Activated T-cell treated with anti-CD3 and anti-CD28 coated beads, Interleukin-2, amount 50 U/mL, for 72 hours (primary cell): ENCODE data around the gene LRRTM1. TPM values are rescaled to one million over a fixed set of nuclear protein-coding genes. Genes with fewer than 3 reads are reported as not detected.

Experiments used
- ATAC-seq, 2 donors: fragments of 150-1000 bp; cut with Tn5 transposase; replicated peaks in 1 of 2; 2 replicates each; pipeline ENCODE4 v1.10.0; 2021; ENCODE audit warnings: moderate library complexity in 2 of 2, mild to moderate bottlenecking in 1 of 2
- DNase-seq, 2 donors: peaks; one replicate each; pipeline ENCODE4 v3.0.0; 2021 to 2022; ENCODE audit warnings: mixed read lengths in 1 of 2
- H3K27ac Mint-ChIP-seq: one replicate; pipeline ENCODE4 v1.8.0; 2022; ENCODE audit warnings: mild to moderate bottlenecking, moderate library complexity, mixed read lengths
- H3K27me3 Mint-ChIP-seq: one replicate; pipeline ENCODE4 v1.8.0; 2022; ENCODE audit warnings: low read depth, mixed read lengths
- H3K36me3 Mint-ChIP-seq, 2 donors: one replicate each; pipeline ENCODE4 v1.8.0; 2022; ENCODE audit warnings: mixed read lengths in 2 of 2, mild to moderate bottlenecking in 1 of 2; ENCODE audit not compliant: insufficient read depth in 2 of 2
- H3K4me1 Mint-ChIP-seq: one replicate; pipeline ENCODE4 v1.8.0; 2022; ENCODE audit warnings: low read depth, mixed read lengths
- H3K4me3 Mint-ChIP-seq, 2 donors: one replicate each; pipeline ENCODE4 v1.8.0; 2022; ENCODE audit warnings: mild to moderate bottlenecking in 2 of 2, mixed read lengths in 2 of 2, moderate library complexity in 2 of 2
- H3K9me3 Mint-ChIP-seq, 2 donors: one replicate each; pipeline ENCODE4 v1.8.0; 2022; ENCODE audit warnings: mixed read lengths in 2 of 2
- total RNA-seq, 2 donors: library from RNA; stranded (reverse); gene quantifications; one replicate each; pipeline ENCODE4 v1.2.3, GENCODE V29; 2022

The LRRTM1 gene
- total RNA-seq: not detected

GRCh38 chr2:80303909-80304837 is at the start of gene LRRTM1:
LRRTM1 (minus strand) TSS chr2:80304752; CDS start chr2:80303819, 933 bp downstream.
- peaks cover 3 to 4% of the 10 kb centered on the region in 2 donors for H3K36me3 Mint-ChIP-seq
- H3K4me1 Mint-ChIP-seq: no peaks in the 10 kb centered on the region
- H3K9me3 Mint-ChIP-seq: peaks cover 1 to 4% of the 10 kb centered on the region in 2 donors
- peaks cover 44% of the 10 kb centered on the region for H3K27me3 Mint-ChIP-seq
- no peak for ATAC-seq
- no peak within 1 kb of the TSS for H3K4me3 Mint-ChIP-seq
- DNase-seq: no peak
- H3K27ac Mint-ChIP-seq: no peak within 1 kb of the TSS

- no peak for DNase-seq
- Mint-ChIP-seq H3K27me3 (no peaks in the 10 kb centered on the region), H3K4me3 (no peak overlapping the region), H3K36me3 (peaks cover 0 to 2% of the 10 kb centered on the region in 2 donors), H3K27ac (no peak overlapping the region), H3K4me1 (no peaks in the 10 kb centered on the region), H3K9me3 (peaks cover 2 to 5% of the 10 kb centered on the region in 2 donors)
- ATAC-seq: no peak
These were observed 46.7 kb upstream of the LRRTM1 start for GRCh38 chr2:80351231-80351630.

- H3K4me1 Mint-ChIP-seq: no peaks in the 10 kb centered on the region
- no peak for DNase-seq
- H3K27ac Mint-ChIP-seq: no peak overlapping the region
- H3K27me3 Mint-ChIP-seq: no peaks in the 10 kb centered on the region
- H3K36me3 Mint-ChIP-seq: peaks cover 0 to 2% of the 10 kb centered on the region in 2 donors
- H3K4me3 Mint-ChIP-seq: no peak overlapping the region
- H3K9me3 Mint-ChIP-seq: peaks cover 8 to 12% of the 10 kb centered on the region in 2 donors
- no peak for ATAC-seq
These were observed 44.4 kb upstream of the LRRTM1 start for GRCh38 chr2:80348953-80349352.

- Mint-ChIP-seq H3K9me3 (peaks cover 7 to 12% of the 10 kb centered on the region in 2 donors), H3K27me3 (no peaks in the 10 kb centered on the region), H3K27ac (no peak overlapping the region), H3K4me3 (no peak overlapping the region), H3K36me3 (peaks cover 0 to 2% of the 10 kb centered on the region in 2 donors), H3K4me1 (no peaks in the 10 kb centered on the region)
- DNase-seq (no peak), ATAC-seq (no peak)
These were observed 43.5 kb upstream of the LRRTM1 start for GRCh38 chr2:80348078-80348477.

- no peak overlapping the region for H3K27ac Mint-ChIP-seq
- no peak for DNase-seq
- no peak overlapping the region for H3K4me3 Mint-ChIP-seq
- no peak for ATAC-seq
- H3K9me3 Mint-ChIP-seq: peaks cover 4 to 12% of the 10 kb centered on the region in 2 donors
- no peaks in the 10 kb centered on the region for H3K27me3 Mint-ChIP-seq
- no peaks in the 10 kb centered on the region for H3K36me3 Mint-ChIP-seq
- H3K4me1 Mint-ChIP-seq: no peaks in the 10 kb centered on the region
These were observed 35.5 kb upstream of the LRRTM1 start for GRCh38 chr2:80340022-80340421.

GRCh38 chr2:80338794-80339193 is 34.2 kb upstream of the LRRTM1 start:
- ATAC-seq: no peak
- no peaks in the 10 kb centered on the region for H3K36me3 Mint-ChIP-seq
- no peaks in the 10 kb centered on the region for H3K4me1 Mint-ChIP-seq
- DNase-seq: no peak
- no peak overlapping the region for H3K27ac Mint-ChIP-seq
- no peak overlapping the region for H3K4me3 Mint-ChIP-seq
- H3K27me3 Mint-ChIP-seq: no peaks in the 10 kb centered on the region
- peaks cover 3 to 4% of the 10 kb centered on the region in 2 donors for H3K9me3 Mint-ChIP-seq

GRCh38 chr2:80335411-80335810 is 30.9 kb upstream of the LRRTM1 start:
- no peaks in the 10 kb centered on the region for H3K36me3 Mint-ChIP-seq
- no peak overlapping the region for H3K27ac Mint-ChIP-seq
- H3K9me3 Mint-ChIP-seq: peaks cover 0 to 14% of the 10 kb centered on the region in 2 donors
- H3K4me3 Mint-ChIP-seq: no peak overlapping the region
- ATAC-seq (no peak), DNase-seq (no peak)
- no peaks in the 10 kb centered on the region for H3K4me1 Mint-ChIP-seq
- no peaks in the 10 kb centered on the region for H3K27me3 Mint-ChIP-seq

- DNase-seq (no peak), ATAC-seq (no peak)
- no peak overlapping the region for H3K4me3 Mint-ChIP-seq
- peaks cover 3 to 14% of the 10 kb centered on the region in 2 donors for H3K9me3 Mint-ChIP-seq
- H3K36me3 Mint-ChIP-seq: no peaks in the 10 kb centered on the region
- no peaks in the 10 kb centered on the region for H3K27me3 Mint-ChIP-seq
- H3K27ac Mint-ChIP-seq: no peak overlapping the region
- no peaks in the 10 kb centered on the region for H3K4me1 Mint-ChIP-seq
These were observed 29.3 kb upstream of the LRRTM1 start for GRCh38 chr2:80333886-80334285.

- Mint-ChIP-seq H3K4me1 (no peaks in the 10 kb centered on the region), H3K27me3 (no peaks in the 10 kb centered on the region), H3K36me3 (no peaks in the 10 kb centered on the region), H3K27ac (no peak overlapping the region), H3K4me3 (no peak overlapping the region), H3K9me3 (peaks cover 3 to 17% of the 10 kb centered on the region in 2 donors)
- DNase-seq: no peak
- no peak for ATAC-seq
These were observed 26.2 kb upstream of the LRRTM1 start for GRCh38 chr2:80330527-80331450.

- Mint-ChIP-seq H3K27ac (no peak overlapping the region), H3K4me1 (no peaks in the 10 kb centered on the region), H3K4me3 (no peak overlapping the region), H3K27me3 (no peaks in the 10 kb centered on the region), H3K36me3 (no peaks in the 10 kb centered on the region), H3K9me3 (peaks cover 3 to 15% of the 10 kb centered on the region in 2 donors)
- DNase-seq: no peak
- no peak for ATAC-seq
These were observed 24.9 kb upstream of the LRRTM1 start for GRCh38 chr2:80329491-80329890.

GRCh38 chr2:80328159-80328571 is 23.6 kb upstream of the LRRTM1 start:
- H3K9me3 Mint-ChIP-seq: peaks cover 3 to 11% of the 10 kb centered on the region in 2 donors
- no peaks in the 10 kb centered on the region for H3K36me3 Mint-ChIP-seq
- DNase-seq (no peak), ATAC-seq (no peak)
- no peaks in the 10 kb centered on the region for H3K27me3 Mint-ChIP-seq
- H3K27ac Mint-ChIP-seq: no peak overlapping the region
- H3K4me3 Mint-ChIP-seq: no peak overlapping the region
- H3K4me1 Mint-ChIP-seq: no peaks in the 10 kb centered on the region

GRCh38 chr2:80326861-80327260 is 22.3 kb upstream of the LRRTM1 start:
- no peaks in the 10 kb centered on the region for H3K36me3 Mint-ChIP-seq
- H3K9me3 Mint-ChIP-seq: peaks cover 3 to 5% of the 10 kb centered on the region in 2 donors
- DNase-seq: no peak
- no peaks in the 10 kb centered on the region for H3K27me3 Mint-ChIP-seq
- no peaks in the 10 kb centered on the region for H3K4me1 Mint-ChIP-seq
- H3K4me3 Mint-ChIP-seq: no peak overlapping the region
- ATAC-seq: no peak
- H3K27ac Mint-ChIP-seq: no peak overlapping the region

- Mint-ChIP-seq H3K27ac (no peak overlapping the region), H3K4me1 (no peaks in the 10 kb centered on the region), H3K27me3 (no peaks in the 10 kb centered on the region), H3K36me3 (no peaks in the 10 kb centered on the region), H3K9me3 (peaks cover 3% of the 10 kb centered on the region in 2 donors), H3K4me3 (no peak overlapping the region)
- DNase-seq: no peak
- ATAC-seq: no peak
These were observed 21.7 kb upstream of the LRRTM1 start for GRCh38 chr2:80326214-80326613.
